Measurements from ENCODE around the gene ASCL2. TPM values are rescaled to one million over a fixed set of nuclear protein-coding genes. Genes with fewer than 3 reads are reported as not detected.

The ASCL2 gene
- total RNA-seq, 2 experiments from 2014 or later: 2.7 to 3.4 TPM

DNA sequence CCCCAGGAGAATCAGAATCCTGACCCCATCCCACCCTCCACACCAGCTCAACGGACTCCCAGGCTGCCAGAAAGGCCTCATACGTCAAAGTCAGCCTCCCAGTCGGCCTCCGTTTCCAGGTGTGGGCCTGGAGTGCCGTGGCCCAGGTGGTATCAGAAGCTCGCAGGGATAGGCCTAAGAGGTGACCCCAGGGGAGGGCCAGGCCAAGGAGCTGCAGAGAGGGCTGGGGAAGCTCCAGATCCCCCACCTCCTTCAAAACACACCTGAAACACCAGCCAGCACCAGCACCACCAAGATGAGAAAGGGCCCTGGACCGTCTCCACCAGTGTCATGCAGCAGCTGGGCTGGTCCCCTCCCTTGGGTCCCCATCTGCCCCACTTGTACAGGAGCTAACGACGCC, 20.3 kb downstream of the ASCL2 start:
- TF ChIP-seq, protein P1, sequence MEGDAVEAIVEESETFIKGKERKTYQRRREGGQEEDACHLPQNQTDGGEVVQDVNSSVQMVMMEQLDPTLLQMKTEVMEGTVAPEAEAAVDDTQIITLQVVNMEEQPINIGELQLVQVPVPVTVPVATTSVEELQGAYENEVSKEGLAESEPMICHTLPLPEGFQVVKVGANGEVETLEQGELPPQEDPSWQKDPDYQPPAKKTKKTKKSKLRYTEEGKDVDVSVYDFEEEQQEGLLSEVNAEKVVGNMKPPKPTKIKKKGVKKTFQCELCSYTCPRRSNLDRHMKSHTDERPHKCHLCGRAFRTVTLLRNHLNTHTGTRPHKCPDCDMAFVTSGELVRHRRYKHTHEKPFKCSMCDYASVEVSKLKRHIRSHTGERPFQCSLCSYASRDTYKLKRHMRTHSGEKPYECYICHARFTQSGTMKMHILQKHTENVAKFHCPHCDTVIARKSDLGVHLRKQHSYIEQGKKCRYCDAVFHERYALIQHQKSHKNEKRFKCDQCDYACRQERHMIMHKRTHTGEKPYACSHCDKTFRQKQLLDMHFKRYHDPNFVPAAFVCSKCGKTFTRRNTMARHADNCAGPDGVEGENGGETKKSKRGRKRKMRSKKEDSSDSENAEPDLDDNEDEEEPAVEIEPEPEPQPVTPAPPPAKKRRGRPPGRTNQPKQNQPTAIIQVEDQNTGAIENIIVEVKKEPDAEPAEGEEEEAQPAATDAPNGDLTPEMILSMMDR (IDR thresholded peaks at IDR 0.05): no peak
- ATAC-seq: no peak
- Mint-ChIP-seq H3K27ac (no peak overlapping the region), H3K9me3 (no peaks in the 10 kb centered on the region), H3K27me3 (no peaks in the 10 kb centered on the region), H3K4me1 (ENCODE audit: low read depth) (no peaks in the 10 kb centered on the region), H3K4me3 (no peak overlapping the region), H3K36me3 (ENCODE audit: low read depth) (no peaks in the 10 kb centered on the region)
- ChIA-PET CTCF (no interaction called here), POLR2A (no interaction called here)
- DNase-seq: no peak
- intact Hi-C loops (cut with micrococcal nuclease): no loop called here

DNA sequence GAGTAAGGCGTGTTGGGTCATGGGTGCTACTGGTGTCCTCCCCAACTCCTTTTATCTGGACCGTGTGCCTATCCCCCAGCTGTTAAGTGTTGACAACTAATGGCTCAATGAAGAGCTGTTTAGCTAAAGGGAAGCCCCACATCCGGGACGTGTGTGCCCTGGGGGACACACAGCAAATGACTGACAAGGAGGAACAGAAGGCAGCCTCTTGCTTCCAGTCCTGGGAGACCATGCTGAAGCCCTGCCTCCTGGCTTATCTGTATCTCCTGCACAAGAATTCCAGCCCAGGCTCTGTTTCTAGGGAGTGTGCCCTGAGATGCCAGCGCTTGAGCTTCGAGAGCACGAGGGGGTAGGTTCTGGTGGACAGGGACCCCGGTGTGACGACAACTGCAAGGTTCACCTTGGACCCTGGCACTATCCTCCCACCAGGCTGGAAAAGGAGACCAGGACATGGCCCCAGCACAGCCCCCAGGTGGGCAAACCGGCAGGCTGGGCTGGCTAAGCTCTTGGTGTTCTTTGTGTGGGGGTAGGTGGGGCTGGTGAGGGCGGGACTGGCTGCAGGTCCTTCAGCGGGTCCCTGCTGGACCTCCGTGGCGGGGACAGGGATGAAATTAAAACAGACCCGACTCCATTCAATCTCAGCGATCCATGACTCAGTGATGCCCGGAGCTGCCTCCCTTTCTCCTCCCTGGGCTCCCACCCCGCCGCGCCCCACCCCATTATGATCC, 21.0 kb downstream of the ASCL2 start:
- CTCF ChIA-PET: no interaction called here
- Mint-ChIP-seq H3K27ac (no peak overlapping the region), H3K9me3 (no peaks in the 10 kb centered on the region), H3K36me3 (ENCODE audit: low read depth) (no peaks in the 10 kb centered on the region), H3K27me3 (no peaks in the 10 kb centered on the region), H3K4me1 (ENCODE audit: low read depth) (no peaks in the 10 kb centered on the region), H3K4me3 (no peak overlapping the region)
- ATAC-seq (no peak), DNase-seq (no peak)
- POLR2A ChIA-PET: interaction anchor here (0.6 to 1.0 kb wide), 2 partner anchors 9 to 149 kb away, joined by 3 read pairs; no protein-coding TSS in a partner anchor
- TF ChIP-seq, protein P1 (IDR thresholded peaks at IDR 0.05): no peak
- intact Hi-C loops (cut with micrococcal nuclease): no loop called here

DNA sequence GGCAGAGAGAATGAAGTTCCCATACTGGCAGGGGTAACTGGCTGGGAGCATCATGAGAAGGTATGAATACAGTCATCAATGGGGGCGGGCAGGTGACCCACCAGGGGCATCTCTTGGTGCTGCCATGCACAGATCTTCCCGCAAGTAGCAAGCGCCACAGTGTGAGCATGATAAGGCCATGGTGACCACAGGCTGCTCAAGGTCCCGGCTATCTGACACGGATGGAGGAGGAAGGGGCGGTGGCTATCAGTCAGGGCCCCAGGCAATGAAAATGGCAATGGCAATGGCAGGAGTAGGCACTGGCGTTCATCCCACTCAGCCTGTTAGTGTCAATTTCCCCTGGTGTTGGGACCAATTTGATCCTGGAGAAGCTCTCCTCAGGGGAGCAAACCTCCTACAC, 21.6 kb downstream of the ASCL2 start:
- ATAC-seq (no peak), DNase-seq (no peak)
- H3K4me3 Mint-ChIP-seq: no peak overlapping the region
- no peaks in the 10 kb centered on the region for H3K4me1 Mint-ChIP-seq (ENCODE audit: low read depth)
- no peaks in the 10 kb centered on the region for H3K36me3 Mint-ChIP-seq (ENCODE audit: low read depth)
- no peaks in the 10 kb centered on the region for H3K27me3 Mint-ChIP-seq
- ChIA-PET CTCF (no interaction called here), POLR2A (interaction anchor here (0.6 to 1.0 kb wide), 2 partner anchors 9 to 150 kb away, joined by 3 read pairs; no protein-coding TSS in a partner anchor)
- no peaks in the 10 kb centered on the region for H3K9me3 Mint-ChIP-seq
- intact Hi-C loops (cut with micrococcal nuclease): no loop called here
- H3K27ac Mint-ChIP-seq: no peak overlapping the region
- TF ChIP-seq, protein P1 (IDR thresholded peaks at IDR 0.05): no peak

DNA sequence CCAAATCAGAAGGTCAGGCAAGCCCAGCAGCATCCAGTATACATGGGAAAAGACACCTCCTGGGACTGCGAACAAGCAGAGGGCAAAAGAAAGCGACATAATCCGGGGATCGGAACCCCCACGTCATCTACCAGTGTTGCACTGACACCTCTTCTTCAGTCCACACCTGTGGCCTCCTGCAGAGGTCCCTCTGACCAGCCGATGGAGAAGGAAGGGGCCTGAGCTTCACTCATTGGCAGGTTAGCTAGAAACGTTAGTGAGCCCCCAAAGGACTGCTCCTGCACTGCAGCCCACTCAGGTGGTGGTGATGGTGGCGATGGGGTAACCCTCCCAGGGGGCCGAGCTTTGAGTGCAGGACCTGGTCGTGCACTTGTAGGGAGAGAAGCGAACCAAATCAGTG, 22.1 kb downstream of the ASCL2 start:
- Mint-ChIP-seq H3K27me3 (no peaks in the 10 kb centered on the region), H3K36me3 (ENCODE audit: low read depth) (no peaks in the 10 kb centered on the region), H3K9me3 (no peaks in the 10 kb centered on the region), H3K27ac (no peak overlapping the region), H3K4me3 (no peak overlapping the region), H3K4me1 (ENCODE audit: low read depth) (no peaks in the 10 kb centered on the region)
- POLR2A ChIA-PET: interaction anchor here (0.6 kb wide), 1 partner anchor 150 kb away, joined by 3 read pairs; no protein-coding TSS in a partner anchor
- ATAC-seq (no peak), DNase-seq (no peak)
- intact Hi-C loops (cut with micrococcal nuclease): no loop called here
- TF ChIP-seq, protein P1 (IDR thresholded peaks at IDR 0.05): no peak
- CTCF ChIA-PET: no interaction called here

DNA sequence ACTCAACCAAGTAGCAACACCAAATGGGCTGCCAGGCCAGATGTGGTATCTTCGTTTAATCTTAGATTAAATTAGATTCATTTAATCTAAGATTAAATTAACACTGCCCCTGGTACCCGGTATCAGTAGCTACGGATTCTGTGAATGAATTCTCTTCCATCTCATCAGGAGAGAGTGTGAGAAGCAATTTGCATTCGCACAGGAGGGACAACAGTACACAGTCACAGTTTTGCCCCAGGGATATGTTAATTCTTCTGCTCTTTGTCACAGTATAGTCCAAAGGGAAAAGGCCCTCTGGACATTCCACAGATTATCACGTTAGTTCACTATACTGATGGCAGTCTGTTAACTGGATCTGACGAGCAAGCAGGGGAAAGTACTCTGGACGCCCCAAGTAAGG, 22.9 kb downstream of the ASCL2 start:
- CTCF ChIA-PET: interaction anchor here (1.1 kb wide), 1 partner anchor 52 kb away, joined by 3 read pairs; no protein-coding TSS in a partner anchor
- H3K9me3 Mint-ChIP-seq: peaks cover 6% of the 10 kb centered on the region
- no peak for ATAC-seq
- intact Hi-C loops (cut with micrococcal nuclease): no loop called here
- no peak overlapping the region for H3K4me3 Mint-ChIP-seq
- POLR2A ChIA-PET: no interaction called here
- no peak overlapping the region for H3K27ac Mint-ChIP-seq
- H3K27me3 Mint-ChIP-seq: peaks cover 3% of the 10 kb centered on the region
- no peaks in the 10 kb centered on the region for H3K36me3 Mint-ChIP-seq (ENCODE audit: low read depth)
- TF ChIP-seq, protein P1 (IDR thresholded peaks at IDR 0.05): no peak
- H3K4me1 Mint-ChIP-seq (ENCODE audit: low read depth): no peaks in the 10 kb centered on the region
- DNase-seq: no peak

Measured in activated CD8-positive, alpha-beta T cell treated with anti-CD3 and anti-CD28 coated beads for 36 hours (primary cell).